ENCODE results near the gene MARVELD2.
A peak's percentile ranks its signal among the peaks of the same experiment; 100 is the strongest.
"Not testable (repeated sequence)": the region's sequence is repeated elsewhere in the genome, so short reads cannot be mapped to it uniquely, and the experiment has no call there.

The MARVELD2 gene

DNA sequence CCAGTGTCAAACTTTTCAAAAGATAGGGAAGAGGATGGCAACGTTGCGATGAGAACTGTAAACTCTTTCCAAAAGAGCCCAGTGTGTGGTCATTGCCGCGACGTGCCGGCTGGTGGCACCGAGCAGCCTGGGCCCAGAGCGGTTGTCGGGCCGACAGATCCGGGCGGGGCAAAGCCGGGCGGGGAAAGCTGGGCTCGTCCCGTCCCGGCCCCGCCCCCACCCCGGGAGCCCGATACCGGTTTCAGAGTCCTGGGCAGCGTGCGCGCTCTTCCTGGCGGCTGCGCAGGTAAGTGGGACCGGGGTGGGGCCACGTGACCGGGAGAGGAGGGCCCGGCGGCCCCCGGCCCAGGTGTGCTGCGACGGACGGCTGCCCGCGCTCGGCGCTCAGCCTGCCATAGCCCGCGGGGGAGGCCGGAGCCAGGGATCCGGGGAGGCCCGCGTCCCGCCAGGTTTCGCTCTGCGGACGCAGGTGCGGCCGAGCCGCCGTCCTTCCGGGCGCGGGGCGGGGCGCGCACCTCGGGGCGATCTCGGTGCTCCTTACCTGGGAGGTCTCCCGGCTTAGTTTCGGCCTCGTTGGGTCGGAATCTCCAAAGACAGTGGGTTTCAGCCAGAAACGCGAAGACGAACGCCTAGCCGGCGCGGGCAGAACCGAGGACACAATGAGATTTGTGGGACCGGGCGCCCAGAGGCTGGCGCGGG lies at the start of gene MARVELD2:
Gene MARVELD2, plus strand, starts transcription at position 232 of the 699 bp plus-strand sequence. CDS start 4,270 bp downstream, outside the sequence.
- DNase-seq (ENCODE audit: low spot score): peak; percentile 35

GRCh38 chr5:69367697-69368279 lies 47.1 kb upstream of the MARVELD2 start:
- no peak for DNase-seq (ENCODE audit: low spot score)

- peak; percentile 6 for DNase-seq (ENCODE audit: low spot score)
Measured at GRCh38 chr5:69368458-69369339, 46.2 kb upstream of the MARVELD2 start.

DNA sequence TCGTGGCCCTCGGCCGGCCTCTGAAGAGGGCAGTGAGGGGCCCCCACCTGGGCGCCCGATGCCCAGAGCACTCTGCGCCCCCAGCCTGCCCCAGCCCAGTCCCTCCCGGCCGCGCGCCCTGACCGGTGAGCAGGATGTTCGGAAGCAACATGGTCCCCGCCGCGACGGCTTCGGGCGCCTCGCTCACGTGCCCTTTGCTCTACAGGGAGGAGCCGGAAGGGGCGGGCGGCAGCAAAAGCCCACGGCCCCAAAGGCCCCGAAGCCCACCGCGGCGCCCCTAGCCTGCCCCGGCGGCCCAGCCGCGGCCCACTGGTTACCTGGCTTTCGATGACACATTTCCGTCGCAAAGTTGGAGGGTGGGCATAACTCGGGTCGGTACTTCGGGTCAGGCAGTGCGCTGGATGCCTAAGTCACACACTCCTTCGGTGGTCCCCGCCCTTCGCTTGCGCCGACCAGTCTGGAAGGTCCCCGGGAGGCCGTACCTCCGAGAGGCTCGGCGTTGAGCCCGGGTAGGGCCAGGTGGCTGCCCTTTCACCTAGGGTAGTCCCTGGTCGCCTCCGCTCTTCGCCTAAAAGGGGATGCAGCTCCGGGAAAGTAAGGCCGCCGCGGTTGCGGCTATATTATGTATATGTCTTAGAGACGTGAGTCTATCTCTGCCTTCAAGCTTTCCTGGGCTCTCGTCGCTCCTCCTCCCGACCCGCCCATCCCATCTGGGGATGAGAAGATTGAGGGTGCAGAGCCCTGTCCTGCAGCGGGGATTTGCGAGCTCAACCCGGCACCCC lies 45.4 kb upstream of the MARVELD2 start, which contains the start of the genes AK6, RAD17 and TAF9:
Gene AK6, minus strand, starts transcription at position 181 of the 782 bp plus-strand sequence. Its CDS starts 30 bp downstream, at position 151.
Gene RAD17, plus strand, starts transcription at position 479 of the 782 bp plus-strand sequence. CDS start 2,391 bp downstream, outside the sequence.
Gene TAF9, minus strand, starts transcription at position 181 of the 782 bp plus-strand sequence. CDS start 3,783 bp downstream, outside the sequence.
- DNase-seq (ENCODE audit: low spot score): peak; percentile 87

GRCh38 chr5:69370335-69370734 lies 44.6 kb upstream of the MARVELD2 start:
- DNase-seq (ENCODE audit: low spot score): not testable (repeated sequence)

GRCh38 chr5:69372394-69372793 lies 42.5 kb upstream of the MARVELD2 start:
- DNase-seq (ENCODE audit: low spot score): no peak

DNA sequence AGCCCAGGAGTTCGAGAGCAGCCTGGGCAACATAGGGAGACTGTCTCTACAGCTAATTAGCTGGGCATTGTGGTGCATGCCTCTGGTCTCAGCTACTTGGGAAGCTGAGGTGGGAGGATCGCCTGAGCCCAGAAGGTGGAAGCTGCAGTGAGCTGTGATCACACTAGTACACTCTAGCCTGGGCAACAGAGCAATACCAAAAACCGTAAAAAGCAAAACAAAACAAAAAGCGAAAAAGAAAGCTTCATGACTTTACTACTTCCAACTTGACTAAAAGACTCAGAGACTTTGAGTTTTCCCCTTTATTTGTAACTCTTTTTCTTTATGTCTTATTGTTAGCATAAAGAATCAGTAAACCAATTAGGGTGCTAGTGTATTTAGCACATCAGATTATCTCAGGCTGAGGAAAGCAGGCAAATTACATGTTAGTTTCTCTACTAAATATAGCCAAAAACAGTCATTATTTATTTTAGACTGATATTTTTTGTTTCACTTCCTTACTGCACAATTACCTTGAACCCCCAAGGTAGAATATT lies 39.9 kb upstream of the MARVELD2 start:
- no peak for DNase-seq (ENCODE audit: low spot score)

DNA sequence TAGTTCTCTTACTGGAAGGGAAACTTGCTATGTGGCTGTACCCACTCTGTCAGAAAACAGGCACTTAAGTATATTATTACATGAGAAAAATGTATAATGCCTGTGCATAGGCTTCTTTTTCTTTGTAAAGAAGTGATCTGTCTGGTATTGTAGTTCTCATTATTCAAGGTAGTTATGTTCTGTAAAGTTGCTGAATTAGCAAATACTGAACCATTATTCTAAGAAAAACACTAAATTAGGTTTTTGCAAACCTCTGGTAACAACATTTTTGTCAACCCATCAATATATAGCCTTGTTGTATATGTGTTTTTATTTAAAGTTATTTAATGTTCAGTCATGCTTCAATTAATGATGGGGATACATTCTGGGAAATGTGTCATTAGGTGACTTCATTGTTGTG lies 36.5 kb upstream of the MARVELD2 start:
- no peak for DNase-seq (ENCODE audit: low spot score)

GRCh38 chr5:69404659-69405330 lies 10.1 kb upstream of the MARVELD2 start:
- no peak for DNase-seq (ENCODE audit: low spot score)

GRCh38 chr5:69415584-69415958 lies 655 bp downstream of the MARVELD2 start:
- no peak for DNase-seq (ENCODE audit: low spot score)

GRCh38 chr5:69416180-69416579 lies 1.3 kb downstream of the MARVELD2 start:
- DNase-seq (ENCODE audit: low spot score): no peak

- DNase-seq (ENCODE audit: low spot score): no peak
Measured at GRCh38 chr5:69416699-69417098, 1.8 kb downstream of the MARVELD2 start.

GRCh38 chr5:69418554-69418953 lies 3.6 kb downstream of the MARVELD2 start:
- DNase-seq (ENCODE audit: low spot score): no peak

- DNase-seq (ENCODE audit: low spot score): no peak
Measured at GRCh38 chr5:69431424-69432303, 16.7 kb downstream of the MARVELD2 start.

DNA sequence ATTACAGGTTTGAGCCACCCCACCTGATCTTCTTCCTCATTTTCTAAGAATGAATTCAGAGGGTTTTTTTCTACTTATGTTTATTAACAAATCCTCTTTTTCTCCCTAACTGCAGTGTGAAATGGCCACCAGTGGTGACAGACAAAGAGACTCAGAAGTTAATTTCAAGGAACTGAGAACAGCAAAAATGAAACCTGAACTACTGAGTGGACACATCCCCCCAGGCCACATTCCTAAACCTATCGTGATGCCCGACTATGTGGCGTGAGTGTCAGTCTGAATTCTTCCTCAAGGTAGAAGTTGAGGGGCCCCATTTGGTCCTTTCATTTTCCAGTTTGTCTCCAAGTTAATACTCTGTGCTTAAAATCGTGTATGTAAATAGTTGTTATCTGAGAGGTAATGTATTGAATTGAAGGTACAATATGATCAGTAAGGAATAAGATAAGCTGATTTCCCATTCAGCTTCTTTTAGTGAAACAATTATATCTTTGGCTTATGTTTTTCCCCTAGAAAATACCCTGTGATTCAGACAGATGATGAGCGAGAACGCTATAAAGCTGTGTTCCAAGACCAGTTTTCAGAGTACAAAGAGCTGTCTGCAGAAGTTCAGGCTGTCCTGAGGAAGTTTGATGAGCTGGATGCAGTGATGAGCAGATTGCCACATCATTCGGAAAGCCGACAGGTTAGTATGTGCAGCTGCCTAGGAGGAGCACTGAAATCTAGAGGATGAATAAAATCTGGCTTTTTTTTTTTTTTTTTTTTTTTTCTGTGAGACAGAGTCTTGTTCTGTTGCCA lies 17.7 kb downstream of the MARVELD2 start:
- DNase-seq (ENCODE audit: low spot score): no peak

DNA sequence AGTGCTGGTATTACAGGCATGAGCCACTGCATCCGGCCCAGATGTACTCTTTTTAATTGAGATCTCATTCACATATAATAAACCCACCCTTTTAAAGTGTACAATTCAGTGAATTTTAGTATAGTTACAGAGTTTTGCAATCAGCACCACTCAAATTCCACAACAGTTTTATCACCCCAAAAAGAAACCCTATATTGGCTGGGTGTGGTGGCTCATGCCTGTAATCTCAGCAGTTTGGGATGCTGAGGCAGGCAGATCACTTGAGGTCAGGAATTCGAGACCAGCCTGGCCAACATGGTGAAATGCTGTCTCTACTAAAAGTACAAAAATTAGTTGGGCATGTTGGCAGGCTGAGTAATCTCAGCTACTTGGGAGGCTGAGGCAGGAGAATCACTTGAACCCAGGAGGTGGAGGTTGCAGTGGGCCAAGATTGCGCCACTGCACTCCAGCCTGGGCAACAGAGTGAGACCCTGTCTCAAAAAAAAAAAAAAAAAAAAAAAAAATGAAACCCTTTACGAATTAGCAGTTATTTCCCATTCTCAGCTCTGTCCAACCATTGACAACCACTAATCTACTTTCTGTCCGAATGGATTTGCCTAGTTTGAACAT lies 20.5 kb downstream of the MARVELD2 start:
- DNase-seq (ENCODE audit: low spot score): not testable (repeated sequence)

DNA sequence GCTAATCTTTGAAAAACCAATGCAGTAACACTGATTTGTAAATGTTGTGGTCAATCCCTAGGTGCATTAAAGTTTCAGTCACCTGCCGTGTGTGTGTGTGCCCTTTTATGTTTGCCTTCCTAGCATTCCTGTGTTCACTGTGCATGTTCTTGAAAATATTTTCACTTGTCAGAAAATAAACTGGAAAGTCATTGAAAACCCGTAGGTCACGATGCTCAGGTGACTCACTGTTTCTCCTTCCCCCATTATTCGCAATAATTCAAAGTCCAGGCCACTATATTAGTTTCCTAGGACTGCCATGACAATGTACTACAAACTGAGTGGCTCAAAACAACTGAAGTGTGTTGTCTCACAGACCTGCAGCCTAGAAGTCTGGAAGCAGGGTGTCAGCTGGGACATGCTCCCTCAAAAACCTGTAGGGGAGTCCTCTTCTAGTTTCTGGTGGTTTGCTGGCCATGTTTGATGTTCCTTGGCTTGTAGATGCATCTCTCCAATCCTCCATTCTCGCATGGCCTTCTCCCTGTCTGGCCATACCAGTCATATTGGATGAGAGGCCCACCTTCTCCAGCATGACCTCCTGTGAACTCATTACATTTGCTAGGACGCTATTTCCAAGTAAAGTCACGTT lies 29.3 kb downstream of the MARVELD2 start:
- no peak for DNase-seq (ENCODE audit: low spot score)

DNA sequence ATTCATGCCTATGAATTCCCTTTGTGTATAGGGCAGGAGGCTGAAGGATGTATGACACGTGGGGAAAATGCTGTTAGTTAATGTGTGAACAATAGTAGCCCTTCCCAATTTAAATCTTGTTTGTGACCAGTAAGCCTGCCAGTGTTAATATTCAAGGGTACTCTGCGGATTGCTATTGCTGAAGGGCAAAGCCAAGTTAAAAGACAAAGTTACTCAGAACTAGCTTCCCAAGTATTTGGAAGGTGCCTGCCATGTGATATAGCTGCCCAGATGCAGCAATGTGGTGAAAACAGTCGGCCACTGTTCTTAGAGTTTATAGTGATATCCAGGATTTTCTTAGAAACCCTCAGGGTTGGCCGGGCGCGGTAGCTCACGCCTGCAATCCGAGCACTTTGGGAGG lies 34.6 kb downstream of the MARVELD2 start:
- no peak for DNase-seq (ENCODE audit: low spot score)

Measured in CD4-positive, alpha-beta T cell treated with Interleukin-15 for 4 hours (primary cell).